Ishikawa (cell line): ENCODE data around the gene SH3BGRL3.

Source experiments
- CEBPB ChIP-seq: IDR thresholded peaks from 2 replicates; pipeline ENCODE4 v1.6.1; 2012
- CREB1 ChIP-seq: IDR thresholded peaks from 2 replicates; pipeline ENCODE4 v1.6.1; 2012; ENCODE audit warnings: low read depth
- EGR1 ChIP-seq: IDR thresholded peaks from 2 replicates; pipeline ENCODE4 v1.6.1; 2012
- EP300 ChIP-seq: IDR thresholded peaks from 2 replicates; pipeline ENCODE4 v1.6.1; 2012; ENCODE audit warnings: borderline replicate concordance
- FOXM1 ChIP-seq: IDR thresholded peaks from 2 replicates; pipeline ENCODE4 v1.6.1; 2012; ENCODE audit warnings: low read depth, borderline replicate concordance
- MAX ChIP-seq: IDR thresholded peaks from 2 replicates; pipeline ENCODE4 v1.6.1; 2012
- NFIC ChIP-seq: IDR thresholded peaks from 2 replicates; pipeline ENCODE4 v1.6.1; 2012
- RAD21 ChIP-seq: IDR thresholded peaks from 2 replicates; pipeline ENCODE4 v1.6.1; 2012; ENCODE audit warnings: low read depth
- REST ChIP-seq: IDR thresholded peaks from 2 replicates; pipeline ENCODE4 v1.6.1; 2012; ENCODE audit warnings: low read depth, mild to moderate bottlenecking
- TAF1 ChIP-seq: IDR thresholded peaks from 2 replicates; pipeline ENCODE4 v1.6.1; 2012; ENCODE audit warnings: low read depth, mild to moderate bottlenecking
- TCF12 ChIP-seq: IDR thresholded peaks from 2 replicates; pipeline ENCODE4 v1.6.1; 2012; ENCODE audit warnings: low read depth
- TEAD4 ChIP-seq: IDR thresholded peaks from 2 replicates; pipeline ENCODE4 v1.6.1; 2012
- USF1 ChIP-seq: IDR thresholded peaks from 2 replicates; pipeline ENCODE4 v1.6.1; 2012
- YY1 ChIP-seq: IDR thresholded peaks from 2 replicates; pipeline ENCODE4 v1.6.1; 2012; ENCODE audit warnings: low read depth
- ZBTB7A ChIP-seq: IDR thresholded peaks from 2 replicates; pipeline ENCODE4 v1.6.1; 2012; ENCODE audit warnings: low read depth

SH3BGRL3 gene

GRCh38 chr1:26318338-26319064 is 38.6 kb downstream of the SH3BGRL3 start:
- TF ChIP-seq NFIC (no peak), EGR1 (no peak), USF1 (no peak), TAF1 (no peak), TCF12 (no peak), TEAD4 (no peak), RAD21 (no peak), EP300 (no peak), REST (no peak), YY1 (no peak), CEBPB (no peak), ZBTB7A (no peak), MAX (no peak), FOXM1 (no peak), CREB1 (no peak)

- TF ChIP-seq CREB1 (no peak), TEAD4 (no peak), ZBTB7A (no peak), TCF12 (no peak), CEBPB (no peak), NFIC (no peak)
These were observed 41.0 kb downstream of the SH3BGRL3 start for GRCh38 chr1:26320896-26321295.

- TF ChIP-seq EP300, result no peak
- no peak for TF ChIP-seq NFIC
- TF ChIP-seq FOXM1, result no peak
- TF ChIP-seq RAD21, result peak; percentile 98
These were observed 41.6 kb downstream of the SH3BGRL3 start for GRCh38 chr1:26321315-26322041.

- TF ChIP-seq NFIC (no peak), TEAD4 (no peak), FOXM1 (no peak), EP300 (no peak), TCF12 (no peak), CEBPB (no peak), YY1 (no peak)
These were observed 42.1 kb downstream of the SH3BGRL3 start for GRCh38 chr1:26322042-26322331.

GRCh38 chr1:26323382-26323781 is 43.5 kb downstream of the SH3BGRL3 start:
- no peak for TF ChIP-seq USF1
- TF ChIP-seq REST, result no peak
- no peak for TF ChIP-seq TCF12
- no peak for TF ChIP-seq MAX
- no peak for TF ChIP-seq RAD21
- no peak for TF ChIP-seq YY1
- TF ChIP-seq EP300, result no peak
- TF ChIP-seq EGR1, result no peak

GRCh38 chr1:26324550-26324949 is 44.7 kb downstream of the SH3BGRL3 start:
- TF ChIP-seq CREB1 (no peak), USF1 (no peak), NFIC (no peak), TAF1 (no peak), CEBPB (no peak), TEAD4 (no peak), FOXM1 (no peak), EGR1 (no peak), TCF12 (no peak)
